GM19438 (cell line): ENCODE measurements around the gene OR2K2.
"Not testable (repeated sequence)": the region's sequence is repeated elsewhere in the genome, so short reads cannot be mapped to it uniquely, and the experiment has no call there.

Experiments used
- ATAC-seq: cut with Tn5 transposase; IDR thresholded peaks from one replicate; pipeline ENCODE4 v1.9.1; 2021; ENCODE audit warnings: low read depth; ENCODE audit not compliant: unreplicated experiment

The OR2K2 gene

DNA sequence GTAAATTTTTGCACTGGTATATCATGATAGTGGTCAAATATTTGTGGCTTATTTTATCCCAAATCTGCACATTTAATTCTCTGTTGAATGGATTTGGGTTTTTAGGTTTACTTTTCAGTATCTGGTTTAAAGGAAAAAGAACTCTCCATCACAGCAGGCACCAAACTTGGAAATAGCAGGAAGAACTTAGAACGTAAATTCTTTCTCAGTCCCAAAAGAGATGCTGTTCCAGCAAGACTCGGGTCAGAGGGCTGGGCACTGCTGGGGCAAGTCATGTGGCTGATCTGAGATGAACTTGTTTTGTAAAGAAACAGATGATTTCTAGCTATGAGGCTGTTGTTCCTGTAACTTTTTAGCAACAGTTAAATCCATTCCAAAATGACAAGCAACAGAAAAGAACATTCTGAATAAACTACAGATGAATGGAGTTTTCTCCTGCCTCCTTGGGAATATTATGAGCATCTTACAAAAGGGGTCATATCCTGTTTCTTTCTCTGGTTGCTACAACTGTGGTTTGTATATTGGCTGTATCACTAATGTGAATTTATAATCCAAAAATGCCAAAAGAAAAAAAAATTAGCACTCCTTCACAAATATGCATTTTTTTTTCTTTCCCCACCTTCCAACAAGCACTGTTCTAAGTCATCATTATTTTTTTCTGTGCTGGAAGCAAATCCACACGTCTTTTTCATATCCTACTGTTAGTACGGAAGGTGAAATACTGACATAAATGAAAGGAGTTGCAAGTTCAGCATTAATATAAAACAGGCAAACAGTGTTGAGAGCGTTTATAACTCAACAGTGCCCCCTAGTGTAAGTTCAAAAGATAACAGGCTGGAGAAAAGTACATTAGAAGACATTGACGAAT, 31.1 kb downstream of the OR2K2 start:
- ATAC-seq, result no peak

DNA sequence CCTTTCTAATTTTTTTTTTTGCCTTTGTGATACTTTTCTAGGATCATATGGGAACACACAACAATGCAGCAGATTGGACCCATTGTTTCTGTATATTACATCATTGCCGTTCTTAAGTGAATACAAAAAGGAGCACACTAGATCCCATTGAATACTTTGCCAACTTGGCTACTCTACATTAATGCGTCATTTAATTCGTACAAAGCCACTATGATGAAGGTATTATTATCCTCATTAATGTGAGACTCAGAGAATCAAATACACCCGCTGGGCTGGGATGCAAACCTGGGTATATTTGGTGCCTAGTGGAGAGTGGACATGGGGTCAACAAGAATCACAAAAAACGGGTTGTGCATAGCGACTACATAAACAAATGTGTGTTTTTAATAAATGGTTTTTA, 31.9 kb downstream of the OR2K2 start:
- ATAC-seq, result no peak

DNA sequence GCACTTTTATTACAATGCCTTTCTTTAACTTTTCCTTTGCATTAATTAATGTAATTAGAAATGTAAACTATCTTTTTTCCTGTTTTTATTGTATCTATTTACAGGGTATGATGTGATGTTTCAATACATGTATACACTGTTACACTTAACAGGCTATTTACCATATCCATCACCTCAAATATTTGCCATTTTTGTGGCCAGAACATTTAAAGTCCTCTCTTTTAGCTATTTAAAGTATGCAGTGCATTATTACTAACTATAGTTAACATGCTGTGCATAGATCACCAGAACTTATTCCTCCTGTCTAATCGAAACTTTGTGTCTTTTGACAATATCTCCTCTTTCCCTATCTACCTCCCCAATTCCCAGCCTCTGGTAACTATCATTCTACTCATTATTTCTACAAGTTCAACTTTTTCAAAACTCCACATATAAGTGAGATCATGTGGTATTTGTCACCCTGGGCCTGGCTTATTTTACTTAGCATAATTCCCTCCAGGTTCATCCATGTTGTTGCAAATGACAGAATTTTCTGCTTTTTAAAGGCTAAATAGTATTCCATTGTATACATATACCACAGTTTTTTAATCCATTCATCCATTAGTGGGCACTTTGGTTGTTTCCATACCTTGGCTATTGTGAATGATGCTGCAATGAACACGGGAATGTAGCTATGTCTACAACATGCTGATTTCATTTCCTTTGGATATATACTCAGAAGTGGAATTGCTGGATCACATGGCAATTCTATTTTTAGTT, 32.8 kb downstream of the OR2K2 start:
- ATAC-seq, result no peak

DNA sequence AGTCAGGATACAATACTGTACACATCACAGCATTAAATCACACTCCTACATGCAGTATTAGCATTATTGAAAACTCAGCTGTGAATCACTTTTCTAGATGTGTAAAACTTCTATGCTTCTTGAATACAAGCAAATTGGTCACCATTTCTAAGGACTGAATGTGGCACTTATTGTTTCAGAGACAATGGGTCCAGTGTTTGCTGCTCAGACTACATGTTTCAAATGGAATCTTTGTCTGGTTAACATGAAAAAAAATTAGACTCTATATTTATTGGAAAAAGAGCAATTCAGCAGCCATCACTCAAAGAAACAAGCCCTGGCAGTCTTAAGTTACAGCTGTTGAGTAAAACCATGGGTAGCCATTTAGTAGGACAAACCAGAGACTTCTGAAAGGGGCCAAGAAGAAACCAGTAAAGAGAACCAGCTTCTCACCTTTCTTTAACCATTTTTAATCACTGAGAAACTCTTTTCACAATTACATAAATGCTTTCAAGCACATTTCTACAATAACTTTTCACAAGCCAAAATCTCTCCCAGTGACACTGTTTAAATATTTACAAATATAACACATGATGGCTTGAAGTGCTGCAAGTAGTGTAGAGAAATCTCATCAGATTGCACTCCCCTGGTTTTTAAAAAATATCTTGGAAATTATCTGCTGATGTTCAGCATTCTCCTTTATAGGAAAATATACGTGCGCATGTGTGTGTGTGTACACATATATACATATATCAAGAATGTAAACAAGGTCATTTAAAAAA, 35.2 kb downstream of the OR2K2 start:
- ATAC-seq, result no peak

DNA sequence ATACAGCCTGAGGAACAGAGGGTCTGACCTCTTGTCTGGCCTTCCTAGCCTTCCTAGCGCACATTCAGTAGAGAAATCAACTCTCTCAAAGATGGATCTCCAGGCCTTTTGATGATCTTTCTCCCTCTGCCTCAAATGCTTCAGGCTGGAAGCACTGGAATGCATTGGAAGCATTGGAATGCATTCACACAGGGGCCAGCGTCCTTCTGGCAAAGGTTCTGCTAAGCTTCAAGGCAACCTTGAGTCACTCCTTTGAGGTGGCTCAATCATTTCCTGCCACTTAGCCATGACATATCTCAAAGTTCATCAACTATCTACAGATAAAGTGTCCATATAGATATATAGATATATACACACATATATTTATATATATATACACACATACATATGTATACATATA, 42.9 kb downstream of the OR2K2 start:
- no peak for ATAC-seq

DNA sequence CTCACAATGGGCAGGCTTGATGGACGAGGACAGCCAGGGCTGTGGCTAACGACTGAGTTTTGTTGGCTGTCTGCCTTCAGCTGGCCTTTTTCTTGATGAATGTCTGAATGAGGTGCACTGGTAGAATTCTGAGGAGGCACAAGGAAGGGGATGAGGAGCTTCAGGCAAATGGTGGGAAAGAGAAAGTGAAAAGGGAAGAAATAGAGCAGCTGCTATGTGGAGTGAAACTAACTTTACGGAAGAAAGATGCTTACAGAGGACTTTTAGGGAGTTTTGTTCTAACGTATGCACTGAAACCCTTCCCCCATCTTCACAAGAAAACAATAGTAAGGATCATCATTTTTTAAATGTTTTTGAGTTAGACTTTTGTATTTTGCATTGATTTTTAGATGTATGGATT, 45.3 kb downstream of the OR2K2 start:
- no peak for ATAC-seq

DNA sequence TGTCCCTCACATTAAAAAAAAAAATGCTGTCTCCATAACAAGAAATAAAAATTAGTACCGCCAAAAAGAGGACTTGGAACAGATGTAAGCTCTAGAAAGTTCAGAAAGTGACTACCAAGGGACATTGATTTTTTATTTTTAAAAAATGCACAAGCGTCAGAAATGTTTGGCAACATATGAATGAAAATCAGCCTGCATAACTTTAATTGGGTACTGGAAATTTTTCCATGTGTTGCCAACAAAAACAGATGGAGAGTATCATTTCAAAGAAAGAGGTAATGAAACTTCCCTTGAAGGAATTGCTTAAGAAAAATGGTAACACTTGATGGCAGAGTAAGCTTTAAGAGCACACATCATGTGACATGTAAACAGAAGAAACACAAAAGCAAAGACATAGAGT, 47.2 kb downstream of the OR2K2 start:
- ATAC-seq, result no peak

DNA sequence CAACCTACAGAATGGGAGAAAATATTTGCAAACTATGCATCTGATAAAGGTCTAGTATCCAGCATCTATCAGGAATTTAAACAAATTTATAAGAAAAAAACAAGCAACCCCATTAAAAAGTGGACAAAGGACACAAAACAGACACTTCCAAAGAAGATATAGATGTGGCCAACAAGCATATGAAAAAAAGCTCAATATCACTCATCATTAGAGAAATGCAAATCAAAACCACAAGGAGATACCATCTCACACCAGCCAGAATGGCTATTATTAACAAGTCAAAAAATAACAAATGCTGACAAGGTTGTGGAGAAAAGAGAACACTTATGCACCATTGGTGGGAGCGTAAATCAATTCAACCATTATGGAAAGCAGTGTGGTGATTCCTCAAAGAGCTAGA, 49.2 kb downstream of the OR2K2 start:
- ATAC-seq, result not testable (repeated sequence)
